GM03348 (cell line): ENCODE results near the gene NLGN1.
A peak's percentile ranks its signal among the peaks of the same experiment; 100 is the strongest.

Source experiments
- DNase-seq: peaks from one replicate; pipeline ENCODE4 v3.0.0; 2012; ENCODE audit warnings: low spot score

NLGN1 gene

DNA sequence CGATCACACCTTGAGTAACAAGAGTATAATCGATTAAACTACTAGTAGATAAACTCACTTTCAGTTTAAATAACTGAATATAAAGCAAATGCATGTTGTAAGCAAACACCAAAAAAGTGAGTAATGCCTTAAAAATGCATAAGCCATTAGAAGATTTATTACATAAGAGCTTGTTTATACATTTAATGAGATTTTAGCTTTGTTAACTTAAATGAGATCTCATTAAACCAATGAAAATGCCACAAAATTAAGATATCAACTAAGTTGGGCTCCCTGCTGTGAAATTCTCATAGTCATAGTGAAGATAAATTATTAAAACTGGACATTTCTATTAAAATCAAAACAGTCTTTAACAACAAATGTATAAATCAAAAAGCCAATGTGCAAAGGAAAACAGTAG lies 701.2 kb downstream of the NLGN1 start:
- no peak for DNase-seq

DNA sequence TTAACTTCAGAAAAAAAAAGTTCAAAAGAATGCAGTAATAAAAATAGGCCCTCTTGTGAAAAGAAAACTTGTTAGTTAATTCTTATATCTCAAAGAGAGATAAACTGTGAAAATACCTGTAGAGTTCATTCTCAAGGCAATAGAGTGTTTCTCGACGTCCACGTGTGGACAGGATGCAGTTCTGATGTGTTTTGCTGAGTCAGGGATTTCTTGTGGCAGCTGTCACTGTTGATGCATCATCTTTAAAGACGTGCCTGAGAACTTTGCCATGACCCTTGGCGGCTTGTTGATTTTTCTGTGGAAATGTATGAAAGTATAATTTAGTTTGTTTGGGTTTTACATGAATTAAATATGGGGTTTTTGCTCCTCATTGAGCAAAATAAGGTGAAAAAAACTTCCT lies 702.2 kb downstream of the NLGN1 start:
- no peak for DNase-seq

DNA sequence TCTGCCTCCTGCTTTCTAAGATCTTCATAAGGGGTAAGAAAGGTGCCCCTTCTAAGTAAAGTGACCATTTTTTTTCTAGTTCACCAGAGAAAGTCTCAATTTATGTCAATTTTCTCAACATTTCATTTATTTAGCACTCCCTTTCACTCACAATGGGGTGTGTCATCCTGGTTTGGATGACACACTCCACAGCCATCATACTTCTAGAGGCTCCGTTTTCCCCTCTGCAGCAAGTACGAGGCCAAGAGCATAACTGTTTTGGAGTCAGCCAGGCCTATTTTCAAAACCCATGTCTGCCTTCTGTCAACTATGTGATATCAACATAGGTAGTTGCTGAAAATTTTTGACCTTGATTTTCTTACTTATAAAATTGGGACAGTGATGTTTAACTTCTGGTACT lies 703.2 kb downstream of the NLGN1 start:
- no peak for DNase-seq

DNA sequence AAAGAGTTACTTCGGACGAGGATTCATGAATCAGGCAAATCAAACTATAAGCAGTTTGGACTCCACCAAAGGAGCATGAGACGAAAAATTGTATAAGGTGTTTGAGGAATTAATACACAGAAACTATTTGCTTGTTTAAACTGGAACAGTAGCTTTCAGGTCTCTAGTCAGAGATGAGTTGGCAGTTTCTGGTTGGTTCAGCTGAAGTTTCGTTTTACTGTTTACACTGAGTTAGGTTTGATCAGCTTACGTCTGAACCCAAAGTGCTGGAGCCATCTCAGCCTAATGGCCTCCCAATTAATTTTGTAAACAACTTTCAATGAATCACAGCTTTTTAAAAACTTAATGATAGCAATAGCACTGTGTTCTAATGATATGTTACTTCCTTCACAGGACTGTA lies 703.7 kb downstream of the NLGN1 start:
- no peak for DNase-seq

DNA sequence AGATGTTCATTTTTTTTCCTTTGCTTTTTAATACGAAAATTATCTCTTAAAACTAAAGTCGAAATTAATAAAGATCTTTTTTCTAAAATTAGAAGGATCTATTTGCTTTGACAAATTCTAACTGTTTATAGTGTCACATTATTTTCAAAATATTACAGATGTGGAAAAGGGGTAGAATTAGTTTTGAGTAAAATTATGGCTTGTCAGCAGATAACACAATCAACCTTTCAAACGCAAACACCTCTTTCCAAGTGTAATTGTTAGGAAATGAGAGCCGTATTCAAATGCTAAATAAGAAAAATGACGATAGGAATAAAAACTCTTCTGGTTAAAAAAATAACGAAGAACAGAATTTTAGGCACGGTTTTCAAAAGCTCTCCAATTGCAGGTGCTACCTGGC lies 704.7 kb downstream of the NLGN1 start:
- DNase-seq: no peak

DNA sequence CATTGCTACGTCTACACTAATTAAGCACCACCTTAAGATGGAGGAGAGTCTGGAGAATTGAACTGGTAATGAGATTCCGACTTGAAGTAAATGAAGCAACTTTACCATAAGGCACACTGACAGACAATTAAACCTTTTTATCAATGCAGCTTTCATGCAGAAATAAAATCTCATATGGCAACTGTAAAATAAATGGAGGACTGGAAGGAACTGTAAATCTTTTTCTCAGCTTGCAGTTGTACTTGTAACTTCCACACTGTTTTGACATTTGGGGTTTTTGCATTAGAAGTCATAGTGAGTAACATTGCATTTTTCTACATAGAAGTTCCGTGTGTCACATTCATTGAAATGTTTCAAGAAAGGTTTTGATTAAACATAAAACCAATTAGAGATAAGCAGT lies 705.3 kb downstream of the NLGN1 start:
- DNase-seq: no peak

DNA sequence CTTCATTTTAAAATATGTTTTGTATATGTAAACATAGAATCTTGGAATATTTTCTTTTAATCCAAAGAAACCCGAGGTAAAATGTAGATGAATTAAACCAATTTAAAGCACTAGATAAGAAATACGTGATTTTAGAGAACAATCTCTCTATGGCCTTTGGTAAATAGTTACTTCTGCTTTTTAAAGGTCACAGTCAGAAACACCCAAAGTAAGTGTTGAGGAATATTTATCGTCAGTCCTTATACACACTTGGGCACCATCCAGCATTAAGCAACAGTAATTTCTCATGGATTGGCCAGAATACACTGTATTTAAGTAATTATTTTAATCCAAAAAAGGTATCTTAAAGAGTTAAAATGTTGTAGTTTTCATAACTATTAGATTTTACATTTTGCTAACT lies 713.2 kb downstream of the NLGN1 start:
- DNase-seq: no peak

DNA sequence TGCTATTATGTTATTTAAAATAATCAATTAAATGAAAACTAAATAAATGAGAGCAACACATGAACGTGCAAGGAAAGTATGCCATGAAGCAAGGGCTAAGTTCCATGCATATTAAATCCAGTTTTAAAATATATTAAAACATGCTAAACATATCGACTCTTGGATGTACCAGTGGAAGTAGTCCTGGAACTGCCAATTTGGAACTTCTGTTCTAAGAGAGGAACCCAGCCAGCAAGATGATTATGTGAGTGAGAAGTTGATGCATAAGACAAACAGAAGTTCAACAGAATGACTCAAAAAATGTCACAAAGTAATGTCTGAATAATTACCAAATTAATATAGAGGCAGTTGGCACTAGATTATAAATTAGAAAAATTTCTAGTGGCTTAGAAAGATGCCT lies 714.2 kb downstream of the NLGN1 start:
- no peak for DNase-seq

DNA sequence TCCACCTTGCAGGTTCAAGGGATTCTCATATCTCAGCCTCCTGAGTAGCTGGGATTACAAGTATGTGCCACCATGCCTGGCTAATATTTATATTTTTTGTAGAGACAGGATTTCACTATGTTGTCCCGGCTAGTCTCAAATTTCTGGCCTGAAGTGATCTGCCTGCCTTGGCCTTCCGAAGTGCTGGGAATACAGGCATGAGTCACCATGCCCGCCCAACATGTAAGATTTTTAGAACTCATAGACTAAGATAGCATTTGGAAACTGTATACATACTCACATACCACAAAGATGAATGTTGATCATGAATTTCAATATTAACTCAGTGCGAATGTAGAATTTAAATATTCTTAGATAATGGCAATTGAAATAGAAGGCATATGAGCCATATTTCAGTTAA lies 718.9 kb downstream of the NLGN1 start:
- no peak for DNase-seq

DNA sequence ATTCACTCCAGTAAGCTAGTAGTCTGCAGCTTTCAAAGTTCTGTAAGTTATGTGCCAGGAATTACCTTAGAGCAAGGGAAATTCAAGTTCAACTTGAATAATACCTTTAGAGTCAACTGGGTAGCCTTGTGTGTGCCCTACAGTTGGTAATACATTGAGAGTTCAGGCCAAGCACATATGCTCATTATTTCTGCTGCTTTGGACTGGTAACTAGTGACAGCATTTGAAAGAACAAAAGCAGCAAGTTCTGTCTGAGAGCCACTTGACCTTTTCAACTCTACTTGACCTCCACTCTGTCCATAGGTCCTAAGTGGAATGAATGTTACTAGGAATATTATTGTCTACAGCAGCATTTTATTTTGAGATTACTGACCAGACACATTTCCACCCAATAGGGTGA lies 723.5 kb downstream of the NLGN1 start:
- DNase-seq: no peak

DNA sequence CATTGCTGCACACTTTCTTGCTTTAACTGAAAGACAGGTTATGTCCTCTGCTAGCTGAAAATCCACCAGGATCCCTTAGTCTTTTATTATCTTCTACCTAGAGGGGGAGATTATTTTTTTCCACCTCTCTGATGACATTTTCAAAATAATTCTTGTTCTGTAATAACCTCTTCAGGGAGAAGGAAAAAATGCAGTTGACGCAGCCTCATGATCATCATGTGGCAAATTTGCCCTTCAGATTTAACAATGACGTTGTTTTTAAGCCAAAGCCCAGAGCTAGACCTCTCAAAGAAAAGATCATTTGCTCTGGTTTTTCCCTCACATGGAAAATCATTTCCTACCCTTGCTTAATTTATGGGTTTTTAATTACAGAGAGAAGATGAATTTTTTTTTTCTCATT lies 724.9 kb downstream of the NLGN1 start:
- DNase-seq: no peak

DNA sequence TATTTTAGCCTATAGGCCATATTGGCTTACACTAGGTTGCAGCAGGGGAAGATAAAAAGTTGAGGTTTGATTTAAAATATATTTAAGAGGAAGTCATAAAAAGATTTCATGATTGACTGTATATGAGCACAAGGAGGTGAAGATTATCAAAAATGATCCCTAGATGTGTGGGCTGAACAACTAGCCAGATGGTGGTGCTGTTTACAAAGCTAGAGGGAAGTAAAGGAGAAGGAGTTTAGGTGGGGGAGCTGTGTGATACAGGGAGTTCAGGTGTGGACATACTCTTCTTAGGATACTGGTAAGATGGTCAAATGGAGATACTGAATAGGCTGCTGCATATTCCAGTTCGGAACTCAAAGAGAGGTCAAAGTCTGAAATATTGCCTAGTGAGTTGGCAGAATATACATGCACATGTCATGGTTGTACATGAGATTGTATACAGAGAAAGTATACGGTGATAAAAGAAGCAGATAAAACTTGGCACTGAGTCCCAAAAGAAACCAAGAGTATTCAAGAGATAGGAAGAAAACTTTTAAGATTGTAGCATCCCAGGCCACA lies 727.8 kb downstream of the NLGN1 start:
- DNase-seq: peak; percentile 48

DNA sequence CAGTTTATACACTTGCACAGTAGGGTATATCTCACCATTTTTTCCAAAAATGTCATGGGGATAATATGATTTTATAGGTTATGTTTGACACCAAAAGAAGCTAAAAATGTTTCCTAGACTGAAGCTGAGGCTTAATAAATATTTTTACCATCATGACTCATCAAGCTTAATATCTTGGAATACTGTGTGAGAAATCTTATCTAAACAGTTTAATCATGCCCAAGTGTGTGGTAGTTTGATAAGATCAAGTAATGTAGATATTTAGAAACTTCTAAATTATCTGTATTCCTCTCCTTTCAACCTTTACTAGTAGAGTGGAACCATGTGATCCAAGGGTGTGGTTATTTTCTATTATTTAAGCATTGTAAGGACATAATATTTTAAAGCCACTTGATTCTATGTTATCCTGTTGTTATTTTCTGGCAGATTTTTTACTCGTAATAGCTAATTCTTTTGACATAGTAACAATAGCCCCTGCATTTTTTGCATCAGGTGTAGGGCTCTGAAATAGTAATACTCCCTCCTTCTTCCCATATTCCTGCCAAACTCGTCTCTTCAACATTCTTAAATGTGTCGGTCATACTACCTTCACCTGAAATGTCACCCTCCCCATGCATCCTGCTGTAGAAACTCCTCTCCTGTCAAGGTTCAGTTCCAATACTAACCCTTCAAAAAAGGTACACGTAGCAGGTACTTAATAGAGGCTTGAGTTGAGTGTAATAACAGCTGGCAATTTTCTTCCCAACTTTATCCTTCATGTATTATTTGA lies 729.6 kb downstream of the NLGN1 start:
- DNase-seq: no peak

DNA sequence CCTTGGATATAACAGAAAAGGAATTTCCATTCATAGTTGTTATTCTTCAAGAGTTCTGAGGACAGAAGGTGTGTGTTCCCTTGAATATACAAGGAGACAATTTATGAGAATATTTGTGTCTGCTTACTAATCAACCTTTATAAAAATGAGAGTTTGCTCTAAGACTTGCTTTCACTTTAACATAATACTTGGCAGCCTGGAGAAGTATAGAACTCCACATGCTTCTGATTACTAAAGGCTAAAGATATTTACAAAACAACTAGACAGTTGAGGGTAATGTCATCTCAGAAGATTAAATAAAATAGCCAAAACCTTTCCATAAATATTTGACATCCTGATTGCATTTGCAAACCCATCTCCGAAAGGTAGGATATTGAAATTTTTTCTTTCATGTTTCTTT lies 734.5 kb downstream of the NLGN1 start:
- peak; percentile 23 for DNase-seq

DNA sequence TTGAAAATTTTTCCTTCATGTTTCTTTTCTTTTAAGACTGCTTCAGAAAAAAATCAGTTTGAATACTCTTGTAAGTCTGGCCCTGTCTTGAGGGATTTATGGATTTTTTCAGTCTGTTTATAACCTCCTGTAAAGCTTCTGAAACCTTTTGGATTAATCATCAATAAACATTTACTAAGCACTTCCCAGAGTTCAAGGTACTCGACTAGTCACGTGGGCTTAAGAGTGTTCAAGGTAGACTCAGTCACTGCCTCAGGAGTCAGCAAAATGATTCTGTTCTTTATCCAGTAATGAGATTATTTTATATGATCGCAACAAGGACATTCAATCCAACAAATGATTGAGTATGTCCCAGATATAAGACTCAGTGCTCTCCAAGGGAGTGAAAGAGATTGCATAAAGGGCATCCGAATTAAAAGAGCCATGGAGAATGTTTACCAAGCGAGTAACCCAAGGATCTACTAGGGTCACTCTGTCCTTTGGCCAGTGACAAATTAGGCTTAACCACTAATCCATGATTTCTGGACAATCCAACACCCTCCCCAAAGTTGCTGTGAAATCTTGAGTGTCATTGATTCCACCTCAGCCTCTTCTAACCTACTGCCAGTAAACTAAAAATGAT lies 735.0 kb downstream of the NLGN1 start:
- no peak for DNase-seq

DNA sequence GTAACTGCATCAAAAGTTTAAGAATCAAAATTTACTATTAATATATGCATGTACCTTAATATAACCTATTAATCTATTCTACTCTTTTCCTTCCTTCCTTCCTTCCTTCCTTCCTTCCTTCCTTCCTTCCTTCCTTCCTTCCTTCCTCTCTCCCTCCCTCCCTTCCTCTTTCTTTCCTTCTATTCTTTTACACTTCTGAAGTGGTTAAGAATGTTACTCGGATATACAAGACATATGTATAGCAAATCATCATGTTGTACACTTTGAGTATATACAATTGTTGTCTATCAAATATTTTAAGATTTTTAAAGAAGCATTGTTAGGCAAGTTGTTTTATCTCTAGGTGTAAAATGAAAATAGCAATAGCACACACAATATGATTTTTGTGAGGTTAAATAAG lies 748.5 kb downstream of the NLGN1 start:
- no peak for DNase-seq

DNA sequence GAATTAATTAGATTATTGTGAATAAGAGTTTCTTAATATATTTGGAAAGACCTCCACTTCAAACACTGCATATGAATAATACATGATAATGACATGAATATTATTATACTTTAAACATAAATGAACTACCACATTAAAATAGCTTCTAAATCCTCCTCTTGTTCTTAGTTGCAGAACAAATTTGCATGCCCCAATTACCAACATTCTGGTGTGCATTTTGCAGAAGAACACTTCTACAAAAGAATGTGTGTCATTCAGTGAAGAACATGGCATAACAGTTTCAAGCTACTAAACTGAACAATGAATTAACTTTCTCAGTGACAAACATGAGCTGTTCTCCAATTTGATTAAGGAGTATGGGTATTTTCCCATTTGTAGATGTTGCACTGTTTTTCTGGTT lies 750.3 kb downstream of the NLGN1 start:
- DNase-seq: no peak

DNA sequence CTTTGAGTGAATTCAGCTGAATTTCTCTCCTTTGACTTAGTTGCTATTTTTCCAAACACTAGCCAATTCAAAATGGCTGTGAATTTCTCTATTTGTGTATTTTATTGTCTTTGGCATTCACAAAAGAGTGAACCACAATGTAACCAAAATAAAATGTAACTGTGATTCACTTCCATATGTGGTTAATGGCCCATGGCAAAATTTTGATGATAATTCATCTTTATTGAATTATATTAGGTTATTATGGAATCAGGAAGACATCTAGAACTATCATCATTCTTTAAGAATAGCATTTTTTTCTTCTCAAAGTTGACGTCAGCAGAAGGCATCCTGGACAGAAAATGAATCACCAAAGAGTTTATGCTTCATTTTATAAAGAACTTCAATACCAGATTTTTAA lies 756.3 kb downstream of the NLGN1 start:
- DNase-seq: peak; percentile 11

DNA sequence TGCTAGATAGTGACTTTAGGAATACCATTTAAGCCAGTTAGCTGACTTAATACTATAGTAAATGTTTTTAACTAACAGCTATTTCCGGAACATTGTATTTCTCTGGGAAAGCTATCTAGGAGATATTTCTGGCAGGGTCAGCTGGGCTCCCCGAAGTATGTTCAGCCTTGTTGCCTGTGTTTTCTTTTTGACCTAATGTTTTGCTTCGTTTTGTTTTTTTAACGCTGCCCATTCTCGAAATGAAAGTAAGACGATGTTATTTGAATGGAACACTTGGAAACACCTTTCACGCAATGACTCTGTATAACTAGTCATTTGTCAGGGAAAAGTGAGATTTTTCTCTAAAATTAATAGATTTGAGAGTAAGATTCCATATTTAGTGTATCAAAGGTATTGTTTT lies 758.7 kb downstream of the NLGN1 start:
- DNase-seq: no peak

DNA sequence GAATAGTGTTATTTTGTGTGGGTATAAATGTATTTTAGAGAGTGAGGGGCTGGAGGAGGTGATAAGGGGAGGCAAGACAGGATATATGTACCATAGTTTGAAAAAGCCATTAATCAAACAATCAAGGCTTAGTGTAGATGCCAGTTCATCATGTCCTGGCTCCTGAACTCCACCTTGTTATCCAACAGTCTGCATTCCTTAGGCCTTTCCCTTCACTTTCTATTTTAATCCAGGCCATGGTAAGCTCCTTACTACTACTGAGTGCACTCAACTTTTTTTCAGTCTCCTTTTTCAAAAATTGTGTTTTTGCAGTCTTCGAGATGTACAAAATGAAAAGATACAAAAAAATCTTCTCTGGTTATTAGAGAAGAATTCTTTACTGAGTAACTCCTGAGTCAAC lies 761.1 kb downstream of the NLGN1 start:
- DNase-seq: no peak

DNA sequence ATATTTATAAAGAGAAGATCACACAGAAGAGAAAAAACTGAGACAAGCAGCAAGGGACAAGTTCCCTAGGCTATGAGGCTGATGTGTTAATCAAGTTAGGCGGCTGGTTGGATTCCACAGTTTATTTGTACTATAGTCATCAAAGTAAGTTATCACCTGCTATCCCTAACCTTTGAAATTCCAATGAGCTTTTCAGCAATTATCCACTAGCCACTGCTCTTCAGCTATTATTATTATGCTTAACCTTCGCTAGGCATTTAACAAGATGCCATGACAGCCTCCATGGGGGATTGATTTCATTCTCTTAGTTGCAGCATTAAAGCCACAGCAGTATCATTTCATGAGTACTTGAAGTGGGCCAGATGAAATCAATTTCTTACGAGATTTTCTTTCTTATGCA lies 762.1 kb downstream of the NLGN1 start:
- DNase-seq: no peak

DNA sequence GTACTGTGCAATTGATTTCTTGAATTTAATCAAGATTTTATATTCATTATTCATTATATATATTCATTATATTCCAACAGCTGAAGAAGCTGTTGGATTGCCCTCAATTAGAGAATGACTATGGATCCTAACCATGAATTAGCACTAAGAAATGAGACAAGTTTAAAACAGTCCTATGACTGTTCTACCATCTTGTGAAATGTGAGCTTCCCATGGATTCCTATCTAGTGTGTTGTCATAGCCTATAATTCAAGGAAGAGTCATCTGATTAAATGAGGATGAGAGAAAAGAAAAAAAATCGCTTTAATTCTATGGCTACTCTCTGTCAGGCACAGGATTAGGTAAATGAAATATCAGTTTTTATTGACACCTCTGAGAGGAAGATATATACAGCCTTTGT lies 765.0 kb downstream of the NLGN1 start:
- DNase-seq: peak; percentile 4

DNA sequence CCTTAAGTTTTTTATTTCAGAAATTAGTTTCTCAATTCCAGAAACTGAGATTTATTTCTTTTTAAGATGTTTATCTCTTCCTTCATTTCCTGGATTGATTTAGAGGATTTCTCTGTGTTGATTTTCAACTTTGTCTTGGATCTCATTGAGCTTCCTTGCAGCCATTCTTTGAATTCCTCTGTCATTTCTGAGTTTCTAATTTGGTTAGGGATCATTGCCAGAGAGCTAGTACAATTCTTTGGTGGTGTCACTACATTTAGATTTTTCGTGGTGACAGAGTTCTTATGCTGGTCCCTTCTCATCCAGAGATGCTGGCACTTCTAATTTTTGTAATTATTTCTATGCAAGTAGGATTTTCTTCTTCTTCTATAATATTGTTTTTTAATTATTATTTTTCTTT lies 770.5 kb downstream of the NLGN1 start:
- DNase-seq: no peak
